Skin epidermis (tissue), 12 donors: ENCODE data around the gene LHFPL2.
"Not testable (repeated sequence)": the region's sequence is repeated elsewhere in the genome, so short reads cannot be mapped to it uniquely, and the experiment has no call there.

ENCODE experiments used
- H3K27ac ChIP-seq, 21 experiments: fragments of 200-600 bp; sonication (generic) in 11 of 21; one replicate each; pipeline ENCODE4 v1.5.0; 2020; ENCODE audit warnings: mild to moderate bottlenecking in 3 of 21, inconsistent platforms in 2 of 21, moderate library complexity in 2 of 21
- H3K4me3 ChIP-seq, 7 experiments: fragments of 200-600 bp; sonication (generic) in 2 of 7; one replicate each; pipeline ENCODE4 v1.5.0; 2020; ENCODE audit warnings: inconsistent platforms in 2 of 7, mild to moderate bottlenecking in 2 of 7, moderate library complexity in 1 of 7

LHFPL2 gene

DNA sequence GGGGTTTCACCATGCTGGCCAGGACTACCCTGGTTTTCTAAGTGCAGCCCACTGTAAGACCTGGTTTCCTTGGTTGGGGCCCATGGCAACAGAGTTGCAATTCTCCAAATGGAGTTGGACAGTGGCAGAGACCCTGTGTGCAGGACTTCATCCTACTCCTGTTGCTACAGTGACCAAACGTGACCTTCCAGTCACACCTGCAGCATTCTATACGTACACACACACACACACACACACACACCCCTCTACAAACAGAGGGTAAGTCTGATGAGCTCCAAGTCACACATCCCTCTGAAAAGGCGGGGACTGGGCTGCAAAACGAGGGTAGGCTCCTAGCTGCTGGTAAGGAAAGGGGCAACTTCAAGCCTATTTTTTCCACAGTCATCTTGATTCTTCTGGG, 23.6 kb downstream of the LHFPL2 start:
- Histone ChIP-seq H3K4me3 (no peak overlapping the region), H3K27ac (no peak overlapping the region)

- no peak overlapping the region for H3K4me3 ChIP-seq
- no peak overlapping the region for H3K27ac ChIP-seq
Measured at GRCh38 chr5:78624011-78624541, 24.5 kb downstream of the LHFPL2 start.

DNA sequence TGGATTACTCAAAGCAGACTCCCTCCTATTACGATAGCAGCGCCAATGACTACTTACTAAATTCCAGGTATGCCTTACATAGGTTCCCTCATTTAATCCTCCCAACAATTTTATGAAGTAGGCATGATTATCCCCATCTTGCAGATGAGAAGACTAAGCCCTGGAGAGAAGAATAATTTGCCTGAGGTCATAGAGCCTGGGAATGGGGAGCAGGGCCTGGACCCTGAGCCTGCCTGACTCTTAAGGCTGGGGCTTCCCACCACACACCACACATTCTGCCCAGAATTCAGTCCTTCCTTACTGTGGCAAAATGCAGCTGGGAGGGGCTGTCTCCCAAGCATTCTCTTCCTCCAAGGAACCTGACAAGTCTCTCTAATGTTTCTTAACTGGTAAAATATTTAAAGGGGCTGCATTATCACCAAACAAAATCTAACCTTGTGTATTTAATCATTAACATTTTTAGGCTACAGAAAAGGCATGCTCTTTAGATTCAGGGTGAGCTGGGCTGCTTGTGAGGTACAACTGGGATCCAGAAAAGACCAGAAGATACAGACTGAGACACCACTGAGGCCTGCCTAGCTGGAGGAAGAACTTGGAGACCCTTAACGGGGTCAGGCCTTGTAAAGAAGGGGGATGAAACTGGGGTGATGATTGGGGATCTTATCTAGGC, 26.1 kb downstream of the LHFPL2 start:
- Histone ChIP-seq H3K4me3 (no peak overlapping the region), H3K27ac (no peak overlapping the region)

GRCh38 chr5:78621291-78621738, 27.3 kb downstream of the LHFPL2 start:
- no peak overlapping the region for H3K4me3 ChIP-seq
- H3K27ac ChIP-seq = no peak overlapping the region

GRCh38 chr5:78620119-78620518, 28.5 kb downstream of the LHFPL2 start:
- not testable (repeated sequence) for H3K4me3 ChIP-seq, H3K27ac ChIP-seq

GRCh38 chr5:78618303-78618702, 30.3 kb downstream of the LHFPL2 start:
- Histone ChIP-seq H3K4me3 (no peak overlapping the region), H3K27ac (no peak overlapping the region)

- Histone ChIP-seq H3K27ac (no peak overlapping the region), H3K4me3 (no peak overlapping the region)
Measured at GRCh38 chr5:78615697-78616096, 32.9 kb downstream of the LHFPL2 start.

DNA sequence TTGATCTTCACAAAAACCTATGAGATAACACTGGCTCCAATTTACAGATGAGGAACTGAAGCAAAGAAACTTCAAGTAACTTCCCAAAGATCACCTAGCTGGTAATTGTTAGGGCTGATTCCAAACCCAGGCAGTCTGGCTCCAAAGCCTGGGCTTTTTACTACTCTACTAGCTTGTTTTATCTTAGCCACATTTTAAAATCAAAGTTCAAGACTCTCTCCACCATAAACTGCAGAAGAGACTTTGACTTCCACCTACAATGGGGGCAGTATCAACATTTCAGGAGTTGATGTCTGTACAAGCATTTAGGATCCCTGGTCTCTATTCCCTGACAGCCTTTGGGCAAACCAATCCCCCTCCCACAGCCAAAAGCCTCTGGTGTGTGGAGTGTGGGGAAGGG, 33.8 kb downstream of the LHFPL2 start:
- Histone ChIP-seq H3K4me3 (no peak overlapping the region), H3K27ac (no peak overlapping the region)

GRCh38 chr5:78613756-78614155, 34.8 kb downstream of the LHFPL2 start:
- no peak overlapping the region for H3K27ac ChIP-seq
- no peak overlapping the region for H3K4me3 ChIP-seq

GRCh38 chr5:78613151-78613533, 35.4 kb downstream of the LHFPL2 start:
- no peak overlapping the region for H3K27ac ChIP-seq
- H3K4me3 ChIP-seq = no peak overlapping the region

GRCh38 chr5:78612227-78613150, 36.1 kb downstream of the LHFPL2 start:
- Histone ChIP-seq H3K4me3 (no peak overlapping the region), H3K27ac (no peak overlapping the region)

DNA sequence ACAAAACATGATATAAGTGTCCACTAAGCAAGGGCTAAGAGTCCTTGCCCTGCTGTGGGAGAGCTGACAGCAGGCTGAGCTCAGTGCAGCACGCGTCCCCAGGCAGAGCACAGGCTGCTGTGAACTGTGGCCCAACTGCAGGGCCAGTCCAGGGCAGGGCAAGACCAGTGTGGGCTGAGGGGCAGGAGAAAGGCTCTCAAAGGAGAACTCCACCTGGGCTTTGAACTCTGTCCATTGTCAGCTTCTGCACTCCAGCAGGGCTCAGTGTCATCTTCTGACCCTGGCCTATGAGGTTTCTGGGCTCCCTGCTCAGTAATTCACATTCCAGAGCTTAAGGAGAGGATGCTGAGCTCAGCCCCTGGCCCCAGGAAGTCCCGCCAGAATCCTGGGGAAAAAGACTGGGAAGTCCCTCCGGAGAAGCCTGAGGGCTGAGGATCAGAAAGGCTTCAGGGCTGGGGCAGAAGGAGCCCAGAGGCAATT, 37.4 kb downstream of the LHFPL2 start:
- Histone ChIP-seq H3K27ac (peak overlapping the region in 10 of 21 experiments; percentile 2 to 47 (median 25)), H3K4me3 (no peak overlapping the region)

DNA sequence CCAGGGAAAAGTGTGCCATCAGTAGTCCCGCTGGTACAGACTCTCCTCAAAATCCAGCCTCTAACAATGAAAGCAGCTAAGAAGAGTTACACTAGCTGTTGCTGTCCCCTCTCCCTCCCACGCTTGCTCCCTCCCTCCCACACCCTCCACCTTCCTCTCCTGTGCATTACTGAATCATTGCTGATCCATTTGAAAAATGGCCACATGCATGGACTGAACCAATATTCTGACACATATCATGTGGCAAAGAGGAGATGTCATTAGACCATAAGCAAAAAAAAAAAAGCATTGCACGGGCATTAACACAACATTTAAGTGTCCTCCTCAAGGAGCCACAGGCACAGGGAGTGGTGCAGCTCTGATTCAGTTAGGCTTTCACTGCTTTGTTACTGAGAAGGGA, 37.9 kb downstream of the LHFPL2 start:
- Histone ChIP-seq H3K4me3 (no peak overlapping the region), H3K27ac (peak overlapping the region in 5 of 21 experiments; percentile 13 to 47 (median 45))

- H3K27ac ChIP-seq = peak overlapping the region in 8 of 21 experiments; percentile 5 to 63 (median 41)
- H3K4me3 ChIP-seq = no peak overlapping the region
Measured at GRCh38 chr5:78610163-78610583, 38.4 kb downstream of the LHFPL2 start.

DNA sequence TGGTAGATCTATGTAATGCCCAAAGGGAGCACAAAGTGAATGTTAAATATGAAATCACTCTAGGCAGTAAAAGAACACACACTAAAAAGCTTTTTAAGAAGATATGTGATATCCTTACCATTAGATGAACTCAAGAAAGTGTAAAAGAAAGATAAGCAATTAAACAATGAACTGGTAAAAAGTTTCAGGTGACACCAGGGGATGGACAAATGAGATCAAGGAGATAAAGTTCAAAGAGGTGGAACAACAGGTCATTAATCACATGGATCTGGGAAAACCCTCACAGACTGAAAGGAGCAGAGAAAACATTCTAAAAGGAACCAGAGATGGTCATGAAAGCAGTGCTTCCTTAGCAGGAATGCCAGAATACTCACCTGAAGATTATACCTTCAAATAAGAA, 40.7 kb downstream of the LHFPL2 start:
- no peak overlapping the region for H3K27ac ChIP-seq
- no peak overlapping the region for H3K4me3 ChIP-seq

DNA sequence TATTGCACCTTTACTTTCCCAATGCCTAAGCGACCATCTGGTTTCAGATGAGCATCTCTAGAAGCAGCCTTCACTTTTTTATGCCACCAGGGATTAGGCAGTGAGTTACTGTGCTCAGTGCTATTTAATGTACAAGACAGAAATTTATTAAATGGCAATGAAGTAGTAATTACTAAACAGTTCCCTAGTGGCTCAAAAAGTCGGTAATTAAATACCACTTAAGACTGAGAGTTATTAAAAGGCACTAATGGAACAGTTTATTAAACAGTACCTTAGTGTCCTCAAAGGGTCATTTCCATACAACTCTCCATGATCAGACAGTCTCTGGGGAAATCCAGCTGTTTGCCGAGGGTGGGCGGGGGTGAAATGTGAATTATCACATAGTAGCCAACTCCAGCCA, 42.3 kb downstream of the LHFPL2 start:
- Histone ChIP-seq H3K4me3 (no peak overlapping the region), H3K27ac (no peak overlapping the region)

DNA sequence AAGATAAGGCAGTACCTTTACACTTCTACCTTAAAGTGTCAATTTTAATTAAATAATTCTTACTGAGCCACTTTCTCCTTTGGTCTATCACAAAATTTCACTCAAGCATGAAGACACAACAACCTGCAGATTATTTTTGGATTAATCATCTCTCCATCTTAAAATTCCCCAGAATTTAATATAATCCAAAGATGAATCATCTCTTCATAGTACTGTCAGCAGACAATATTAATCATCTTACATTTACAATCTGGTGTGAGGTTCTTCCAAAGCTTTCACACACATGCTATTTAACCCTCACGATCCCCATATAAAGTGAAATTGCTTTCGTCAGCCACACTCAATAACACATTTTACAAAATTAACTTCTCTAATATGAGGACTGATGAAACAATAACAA, 43.0 kb downstream of the LHFPL2 start:
- H3K27ac ChIP-seq = no peak overlapping the region
- no peak overlapping the region for H3K4me3 ChIP-seq

DNA sequence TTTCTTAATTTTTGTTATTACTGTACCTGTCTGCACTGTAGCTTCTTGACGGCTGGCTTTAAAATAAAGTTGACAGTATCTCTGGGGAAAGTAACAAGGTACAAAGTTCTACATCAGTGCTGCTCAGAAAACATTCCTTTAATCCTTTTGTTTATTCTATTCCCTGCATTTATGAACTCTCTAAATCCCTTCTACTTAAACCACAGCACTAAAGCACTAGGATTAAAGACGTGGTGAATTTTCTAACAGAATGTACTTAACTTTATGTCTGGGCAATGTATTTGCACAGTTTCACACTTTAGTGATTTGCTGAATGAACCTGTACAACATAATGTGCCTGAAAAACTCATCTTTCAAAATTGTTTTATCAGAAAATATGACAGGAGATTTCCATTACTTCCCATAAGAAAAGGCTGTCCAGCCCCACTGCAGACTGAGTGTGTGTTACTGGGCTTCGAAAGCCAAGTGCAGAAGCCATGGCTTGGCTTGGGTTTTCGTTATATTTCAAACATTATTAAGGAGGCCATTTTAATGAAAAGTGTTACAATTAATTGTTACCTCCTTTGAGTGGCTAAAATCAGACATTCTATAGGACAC, 43.8 kb downstream of the LHFPL2 start:
- Histone ChIP-seq H3K4me3 (no peak overlapping the region), H3K27ac (no peak overlapping the region)

DNA sequence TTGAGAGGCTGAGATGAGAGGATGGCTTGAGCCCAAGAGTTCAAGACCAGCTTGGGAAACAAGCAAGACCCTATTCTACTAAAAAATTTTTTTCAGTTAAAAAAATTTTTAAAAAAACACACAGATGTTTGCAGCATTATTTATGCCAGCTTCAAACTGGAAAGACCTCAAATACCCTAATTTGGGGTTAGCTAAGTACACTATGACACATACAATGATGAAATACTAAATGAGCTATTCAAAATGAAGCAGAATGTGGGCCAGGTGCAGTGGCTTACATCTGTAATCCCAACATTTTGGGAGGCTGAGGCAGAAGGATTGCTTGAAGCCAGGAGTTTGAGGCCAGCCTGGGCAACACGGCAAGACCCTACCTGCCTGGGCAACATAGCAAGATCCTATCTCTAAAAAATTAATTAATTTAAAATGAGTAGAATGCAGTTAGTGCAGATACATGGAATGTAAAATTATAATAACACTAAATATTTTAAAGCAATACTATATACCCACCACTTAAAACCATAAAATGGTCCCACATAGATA, 44.9 kb downstream of the LHFPL2 start:
- no peak overlapping the region for H3K4me3 ChIP-seq
- no peak overlapping the region for H3K27ac ChIP-seq

- H3K4me3 ChIP-seq = no peak overlapping the region
- no peak overlapping the region for H3K27ac ChIP-seq
Measured at GRCh38 chr5:78602400-78602799, 46.2 kb downstream of the LHFPL2 start.
